Sigmoid colon (tissue), 4 donors: ENCODE results near the gene PEX26.

Experiments used
- EP300 ChIP-seq, 4 donors: sonication (generic); formaldehyde crosslinking; IDR thresholded peaks; one replicate each; pipeline ENCODE4 v1.6.1; 2017; ENCODE audit warnings: antibody characterized with exemption in 4 of 4
- TF ChIP-seq, protein P1 (sequence below), 4 experiments: fragments of 450-650 bp in 3 of 4; fragments of 200-600 bp in 1 of 4; IDR thresholded peaks; one replicate each; pipeline ENCODE4 v1.5.1; 2016 to 2019; ENCODE audit warnings: antibody characterized with exemption in 4 of 4, mild to moderate bottlenecking in 3 of 4, moderate library complexity in 2 of 4

DNA sequence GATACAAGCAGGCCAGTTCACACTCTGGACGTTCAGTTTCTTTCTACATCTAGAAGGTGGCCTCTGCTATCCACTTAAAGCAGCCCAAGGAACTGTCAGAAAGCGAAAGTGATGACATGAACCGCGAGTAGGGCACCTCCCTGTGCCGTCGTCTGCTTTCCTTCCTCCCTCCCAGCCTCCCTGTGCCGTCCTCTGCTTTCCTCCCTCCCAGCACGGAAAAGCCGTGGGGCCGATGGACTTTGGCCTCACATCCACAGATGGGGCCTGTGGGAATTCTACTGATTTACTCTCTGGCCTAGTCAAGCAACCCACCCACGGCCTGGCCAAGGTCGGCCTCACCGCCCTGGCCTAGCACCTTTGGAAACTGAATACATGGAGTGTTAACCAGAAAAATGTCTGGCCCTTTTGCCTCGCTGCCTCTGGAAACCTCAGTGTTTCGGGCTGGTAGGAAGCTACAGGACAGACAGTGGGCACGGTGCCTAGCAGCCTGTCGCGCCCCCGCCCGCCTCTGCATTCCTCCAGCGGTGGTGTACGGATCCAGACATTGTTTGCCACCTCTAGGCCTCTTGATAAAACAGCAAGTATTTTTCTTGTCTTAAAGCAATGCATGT is 14.2 kb downstream of the PEX26 start:
- TF ChIP-seq, protein P1, sequence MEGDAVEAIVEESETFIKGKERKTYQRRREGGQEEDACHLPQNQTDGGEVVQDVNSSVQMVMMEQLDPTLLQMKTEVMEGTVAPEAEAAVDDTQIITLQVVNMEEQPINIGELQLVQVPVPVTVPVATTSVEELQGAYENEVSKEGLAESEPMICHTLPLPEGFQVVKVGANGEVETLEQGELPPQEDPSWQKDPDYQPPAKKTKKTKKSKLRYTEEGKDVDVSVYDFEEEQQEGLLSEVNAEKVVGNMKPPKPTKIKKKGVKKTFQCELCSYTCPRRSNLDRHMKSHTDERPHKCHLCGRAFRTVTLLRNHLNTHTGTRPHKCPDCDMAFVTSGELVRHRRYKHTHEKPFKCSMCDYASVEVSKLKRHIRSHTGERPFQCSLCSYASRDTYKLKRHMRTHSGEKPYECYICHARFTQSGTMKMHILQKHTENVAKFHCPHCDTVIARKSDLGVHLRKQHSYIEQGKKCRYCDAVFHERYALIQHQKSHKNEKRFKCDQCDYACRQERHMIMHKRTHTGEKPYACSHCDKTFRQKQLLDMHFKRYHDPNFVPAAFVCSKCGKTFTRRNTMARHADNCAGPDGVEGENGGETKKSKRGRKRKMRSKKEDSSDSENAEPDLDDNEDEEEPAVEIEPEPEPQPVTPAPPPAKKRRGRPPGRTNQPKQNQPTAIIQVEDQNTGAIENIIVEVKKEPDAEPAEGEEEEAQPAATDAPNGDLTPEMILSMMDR (IDR thresholded peaks at IDR 0.05): no peak
- TF ChIP-seq EP300 (IDR thresholded peaks at IDR 0.05): no peak
